Ureter (tissue), 1 donor: ENCODE measurements around the gene TMEM51. TPM values are rescaled to one million over a fixed set of nuclear protein-coding genes. Genes with fewer than 3 reads are reported as not detected.

Source experiments
- DNase-seq: peaks from one replicate; pipeline ENCODE4 v3.0.0-alpha.2; 2020; ENCODE audit warnings: low spot score
- total RNA-seq: library from RNA; stranded (reverse); gene quantifications from one replicate; pipeline ENCODE4 v1.2.4, GENCODE V29; 2023
- donor health status: DM: yes; HTN: yes; CAD: no.

The TMEM51 gene
- total RNA-seq, 1 donor from 2014 or later = 38.8 TPM

GRCh38 chr1:15215116-15215515, 61.6 kb downstream of the TMEM51 start:
- DNase-seq = no peak

- no peak for DNase-seq
Observed at GRCh38 chr1:15217654-15218053, 64.1 kb downstream of the TMEM51 start.

GRCh38 chr1:15218287-15219279, 65.0 kb downstream of the TMEM51 start:
- no peak for DNase-seq

- no peak for DNase-seq
Observed at GRCh38 chr1:15219280-15220023, 65.9 kb downstream of the TMEM51 start.

- no peak for DNase-seq
Observed at GRCh38 chr1:15220024-15220392, 66.5 kb downstream of the TMEM51 start.

GRCh38 chr1:15220825-15221431, 67.4 kb downstream of the TMEM51 start:
- DNase-seq = no peak

- DNase-seq = no peak
Observed at GRCh38 chr1:15222653-15223303, 69.2 kb downstream of the TMEM51 start.

GRCh38 chr1:15224259-15224869, 70.8 kb downstream of the TMEM51 start:
- DNase-seq = no peak

GRCh38 chr1:15224974-15225373, 71.4 kb downstream of the TMEM51 start:
- DNase-seq = no peak

- no peak for DNase-seq
Observed at GRCh38 chr1:15225461-15225860, 71.9 kb downstream of the TMEM51 start.

- no peak for DNase-seq
Observed at GRCh38 chr1:15226388-15227255, 73.1 kb downstream of the TMEM51 start.

- DNase-seq = peak; percentile 74
Observed at GRCh38 chr1:15229707-15230131, 76.2 kb downstream of the TMEM51 start.

- no peak for DNase-seq
Observed at GRCh38 chr1:15231714-15232201, 78.2 kb downstream of the TMEM51 start.

- DNase-seq = no peak
Observed at GRCh38 chr1:15233689-15234088, 80.1 kb downstream of the TMEM51 start.

GRCh38 chr1:15236321-15236721, 82.8 kb downstream of the TMEM51 start:
- DNase-seq = no peak

GRCh38 chr1:15236746-15237145, 83.2 kb downstream of the TMEM51 start:
- no peak for DNase-seq

- no peak for DNase-seq
Observed at GRCh38 chr1:15238789-15239188, 85.2 kb downstream of the TMEM51 start.

- DNase-seq = no peak
Observed at GRCh38 chr1:15242766-15243165, 89.2 kb downstream of the TMEM51 start.

- no peak for DNase-seq
Observed at GRCh38 chr1:15243275-15244043, 89.9 kb downstream of the TMEM51 start.
